Left ventricle myocardium inferior (tissue), 1 donor: ENCODE results near the gene UGT1A10. TPM values are rescaled to one million over a fixed set of nuclear protein-coding genes. Genes with fewer than 3 reads are reported as not detected.
"Not testable (repeated sequence)": the region's sequence is repeated elsewhere in the genome, so short reads cannot be mapped to it uniquely, and the experiment has no call there.

Experiments used
- DNase-seq: peaks from one replicate; pipeline ENCODE4 v3.0.0-alpha.2; 2020
- H3K27ac ChIP-seq: fragments of 200-600 bp; replicated peaks from 2 replicates; pipeline ENCODE4 v1.8.0; 2021
- H3K27me3 ChIP-seq: fragments of 200-600 bp; 2 replicates; pipeline ENCODE4 v1.8.0; 2021; ENCODE audit warnings: low read depth
- H3K36me3 ChIP-seq: fragments of 200-600 bp; 2 replicates; pipeline ENCODE4 v1.8.0; 2021
- H3K4me1 ChIP-seq: fragments of 200-600 bp; 2 replicates; pipeline ENCODE4 v1.8.0; 2021
- H3K4me3 ChIP-seq: fragments of 200-600 bp; 2 replicates; pipeline ENCODE4 v1.8.0; 2021; ENCODE audit warnings: mild to moderate bottlenecking, moderate library complexity
- H3K9me3 ChIP-seq: fragments of 200-600 bp; replicated peaks from 2 replicates; pipeline ENCODE4 v1.8.0; 2021
- intact Hi-C: fragments of 100-400 bp; cut with micrococcal nuclease; formaldehyde crosslinking; loops from one replicate; pipeline ENCODE4 v1.11.0; 2022
- total RNA-seq: library from RNA; stranded (reverse); fragmentation: NEBNext Ultra II Directional; extraction: Animal tissue kit (Norgen Biotek cat#: 25700); gene quantifications from one replicate; pipeline ENCODE4 v1.2.1, GENCODE V29; 2021
- TF ChIP-seq, protein P1 (sequence below): fragments of 200-600 bp; IDR thresholded peaks from 2 replicates; pipeline ENCODE4 v1.8.0; 2021; ENCODE audit warnings: antibody characterized with exemption, mild to moderate bottlenecking, borderline replicate concordance
- donor health status: DM: no; HTN: yes; CAD: no; lungs with severe emphysema.

UGT1A10 gene
- total RNA-seq, 1 donor from 2014 or later: not detected

GRCh38 chr2:233620204-233620603 lies 16.0 kb upstream of the UGT1A10 start:
- intact Hi-C loops: no loop called here

GRCh38 chr2:233621863-233622262 lies 14.4 kb upstream of the UGT1A10 start:
- intact Hi-C loops: not testable (repeated sequence)

More at GRCh38 chr2:233620204-233620603, 16.0 kb upstream of the UGT1A10 start:
- no peaks in the 10 kb centered on the region for H3K4me1 ChIP-seq
- H3K4me3 ChIP-seq: no peak overlapping the region
- TF ChIP-seq, protein P1, sequence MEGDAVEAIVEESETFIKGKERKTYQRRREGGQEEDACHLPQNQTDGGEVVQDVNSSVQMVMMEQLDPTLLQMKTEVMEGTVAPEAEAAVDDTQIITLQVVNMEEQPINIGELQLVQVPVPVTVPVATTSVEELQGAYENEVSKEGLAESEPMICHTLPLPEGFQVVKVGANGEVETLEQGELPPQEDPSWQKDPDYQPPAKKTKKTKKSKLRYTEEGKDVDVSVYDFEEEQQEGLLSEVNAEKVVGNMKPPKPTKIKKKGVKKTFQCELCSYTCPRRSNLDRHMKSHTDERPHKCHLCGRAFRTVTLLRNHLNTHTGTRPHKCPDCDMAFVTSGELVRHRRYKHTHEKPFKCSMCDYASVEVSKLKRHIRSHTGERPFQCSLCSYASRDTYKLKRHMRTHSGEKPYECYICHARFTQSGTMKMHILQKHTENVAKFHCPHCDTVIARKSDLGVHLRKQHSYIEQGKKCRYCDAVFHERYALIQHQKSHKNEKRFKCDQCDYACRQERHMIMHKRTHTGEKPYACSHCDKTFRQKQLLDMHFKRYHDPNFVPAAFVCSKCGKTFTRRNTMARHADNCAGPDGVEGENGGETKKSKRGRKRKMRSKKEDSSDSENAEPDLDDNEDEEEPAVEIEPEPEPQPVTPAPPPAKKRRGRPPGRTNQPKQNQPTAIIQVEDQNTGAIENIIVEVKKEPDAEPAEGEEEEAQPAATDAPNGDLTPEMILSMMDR: no peak
- peaks cover 13% of the 10 kb centered on the region for H3K9me3 ChIP-seq
- H3K27me3 ChIP-seq: peaks cover 16% of the 10 kb centered on the region
- no peaks in the 10 kb centered on the region for H3K36me3 ChIP-seq
- no peak for DNase-seq
- no peak overlapping the region for H3K27ac ChIP-seq

GRCh38 chr2:233627331-233628025 lies 8.8 kb upstream of the UGT1A10 start:
- H3K4me1 ChIP-seq: no peaks in the 10 kb centered on the region
- DNase-seq: no peak
- H3K27me3 ChIP-seq: peaks cover 6% of the 10 kb centered on the region
- TF ChIP-seq, protein P1: no peak
- H3K9me3 ChIP-seq: peaks cover 42% of the 10 kb centered on the region
- H3K36me3 ChIP-seq: no peaks in the 10 kb centered on the region
- intact Hi-C loops: no loop called here
- no peak overlapping the region for H3K4me3 ChIP-seq
- no peak overlapping the region for H3K27ac ChIP-seq

More at GRCh38 chr2:233621863-233622262, 14.4 kb upstream of the UGT1A10 start:
- H3K27ac ChIP-seq, H3K4me3 ChIP-seq, H3K27me3 ChIP-seq, H3K36me3 ChIP-seq, H3K9me3 ChIP-seq, H3K4me1 ChIP-seq, DNase-seq: not testable (repeated sequence)

- no peak overlapping the region for H3K4me3 ChIP-seq
- no peak overlapping the region for H3K27ac ChIP-seq
- no peaks in the 10 kb centered on the region for H3K36me3 ChIP-seq
- H3K9me3 ChIP-seq: peaks cover 18% of the 10 kb centered on the region
- DNase-seq: no peak
- intact Hi-C loops: no loop called here
- TF ChIP-seq, protein P1: no peak
- peaks cover 17% of the 10 kb centered on the region for H3K27me3 ChIP-seq
- H3K4me1 ChIP-seq: no peaks in the 10 kb centered on the region
Measured at GRCh38 chr2:233638836-233639235, 2.6 kb downstream of the UGT1A10 start.

- intact Hi-C loops: no loop called here
- Histone ChIP-seq H3K27ac (no peak overlapping the region), H3K4me3 (no peak overlapping the region), H3K4me1 (no peaks in the 10 kb centered on the region), H3K27me3 (peaks cover 27% of the 10 kb centered on the region), H3K36me3 (no peaks in the 10 kb centered on the region), H3K9me3 (peaks cover 18% of the 10 kb centered on the region)
- TF ChIP-seq, protein P1: no peak
- DNase-seq: no peak
Measured at GRCh38 chr2:233639860-233640259, 3.6 kb downstream of the UGT1A10 start.

DNA sequence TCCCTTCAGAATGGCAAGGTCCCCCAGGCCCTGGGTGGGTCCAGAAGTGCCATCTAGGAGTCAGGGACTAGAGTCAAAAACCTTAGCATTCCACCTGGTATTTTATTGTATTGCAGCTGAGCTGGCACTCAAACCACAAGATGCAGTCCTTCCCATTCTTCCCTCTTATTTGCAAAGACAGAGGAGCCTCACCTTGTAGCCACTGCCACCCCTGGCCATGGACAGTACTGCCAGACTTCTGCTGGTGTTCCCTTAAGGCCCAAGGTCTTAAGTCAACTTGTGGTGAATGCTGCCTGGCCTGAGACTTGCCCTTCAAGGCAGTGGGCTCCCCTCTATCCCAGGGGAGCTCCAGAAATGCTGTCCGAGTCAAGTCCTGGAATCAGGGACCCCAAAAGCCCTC lies 6.9 kb downstream of the UGT1A10 start:
- Histone ChIP-seq H3K36me3 (no peaks in the 10 kb centered on the region), H3K4me1 (no peaks in the 10 kb centered on the region), H3K9me3 (peaks cover 36% of the 10 kb centered on the region), H3K27ac (no peak overlapping the region), H3K4me3 (no peak overlapping the region), H3K27me3 (peaks cover 29% of the 10 kb centered on the region)
- no peak for DNase-seq
- intact Hi-C loops: no loop called here
- TF ChIP-seq, protein P1: no peak

DNA sequence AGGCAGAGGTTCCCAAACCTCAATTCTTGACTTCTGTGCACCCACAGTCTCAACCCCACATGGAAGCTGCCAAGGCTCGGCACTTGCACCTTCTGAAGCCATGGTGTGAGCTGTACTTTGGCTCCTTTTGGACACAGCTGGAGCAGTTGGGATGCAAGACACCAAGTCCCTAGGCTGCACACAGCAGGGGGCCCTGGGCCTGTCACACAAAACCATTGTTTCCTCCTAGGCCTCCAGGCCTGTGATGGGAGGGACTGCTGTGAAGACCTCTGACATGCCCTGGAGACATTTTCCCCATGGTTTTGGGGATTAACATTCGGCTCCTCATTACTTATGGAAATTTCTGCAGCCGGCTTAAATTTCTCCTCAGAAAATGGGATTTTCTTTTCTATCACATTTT lies 9.8 kb downstream of the UGT1A10 start:
- H3K4me1 ChIP-seq, DNase-seq, H3K4me3 ChIP-seq, intact Hi-C loops, H3K36me3 ChIP-seq, H3K27ac ChIP-seq: not testable (repeated sequence)
- Histone ChIP-seq H3K9me3 (peaks cover 36% of the 10 kb centered on the region), H3K27me3 (peaks cover 44% of the 10 kb centered on the region)
